Loucy (cell line): ENCODE data around the gene CLDN20.

Experiments used
- CTCF ChIP-seq: fragments of 200-600 bp; sonication (generic); conservative IDR thresholded peaks from 2 replicates; pipeline ENCODE4 v1.5.1; 2014; ENCODE audit warnings: mild to moderate bottlenecking, antibody characterized with exemption, low read length
- EZH2phosphoT487 ChIP-seq: fragments of 200-600 bp; IDR thresholded peaks from 2 replicates; pipeline ENCODE4 v1.6.1; 2018; ENCODE audit warnings: antibody characterized with exemption, mild to moderate bottlenecking, moderate library complexity, borderline replicate concordance

GRCh38 chr6:155262655-155263054 is 1.2 kb upstream of the CLDN20 start:
- no peak for TF ChIP-seq CTCF
- no peak for TF ChIP-seq EZH2phosphoT487
